K562 (cell line): ENCODE data around the gene RPL11. TPM values are rescaled to one million over a fixed set of nuclear protein-coding genes. Genes with fewer than 3 reads are reported as not detected.

Experiments
- ARHGAP35 ChIP-seq: fragments of 450-650 bp; IDR thresholded peaks from 2 replicates; pipeline ENCODE4 v1.6.1; 2018; ENCODE audit not compliant: partially characterized antibody
- BRCA1 ChIP-seq, 2 experiments: fragments of 450-650 bp in 1 of 2; sonication (generic) in 1 of 2; formaldehyde crosslinking in 1 of 2; IDR thresholded peaks; 2 replicates each; pipeline versions ENCODE4 v1.5.0 to v1.6.1; 2017 to 2020; ENCODE audit warnings: mild to moderate bottlenecking in 1 of 2, missing genetic modification reagents in 1 of 2
- CSDE1 ChIP-seq, 2 experiments: fragments of 450-650 bp; IDR thresholded peaks; 2 replicates each; pipeline ENCODE4 v1.6.1; 2016; ENCODE audit warnings: mild to moderate bottlenecking in 1 of 2
- ELF2 ChIP-seq: fragments of 250-450 bp; sonication (Bioruptor Pico); IDR thresholded peaks from 2 replicates; pipeline ENCODE4 v1.5.0; 2021; ENCODE audit warnings: mild to moderate bottlenecking
- FOXO4 ChIP-seq: fragments of 450-650 bp; formaldehyde crosslinking; IDR thresholded peaks from 2 replicates; pipeline ENCODE4 v1.4.0; 2020; ENCODE audit warnings: mild to moderate bottlenecking, moderate library complexity
- FOXP1 ChIP-seq: sonication (generic); formaldehyde crosslinking; IDR thresholded peaks from 2 replicates; pipeline ENCODE4 v1.8.0; 2022; ENCODE audit warnings: mild to moderate bottlenecking, missing genetic modification reagents
- GATAD2A ChIP-seq: fragments of 450-650 bp; IDR thresholded peaks from 2 replicates; pipeline ENCODE4 v1.6.1; 2017
- GTF2E2 ChIP-seq: fragments of 200-800 bp; sonication (Bioruptor generic); IDR thresholded peaks from 2 replicates; pipeline ENCODE4 v1.6.1; 2016; ENCODE audit warnings: missing genetic modification characterization, missing compliant biosample characterization
- HNRNPLL ChIP-seq: fragments of 200-400 bp; formaldehyde crosslinking; IDR thresholded peaks from 2 replicates; pipeline ENCODE4 v1.6.1; 2017; ENCODE audit warnings: low read length, low read depth, mild to moderate bottlenecking; ENCODE audit not compliant: poor library complexity, severe bottlenecking
- KDM2B ChIP-seq: fragments of 250-450 bp; sonication (Bioruptor Pico); IDR thresholded peaks from 2 replicates; pipeline ENCODE4 v1.8.0; 2021; ENCODE audit warnings: mild to moderate bottlenecking, moderate library complexity
- MAX ChIP-seq: sonication (generic); formaldehyde crosslinking; IDR thresholded peaks from 2 replicates; pipeline ENCODE4 v1.9.0; 2022; ENCODE audit warnings: mild to moderate bottlenecking, missing genetic modification reagents
- MXI1 ChIP-seq: IDR thresholded peaks from 2 replicates; pipeline ENCODE4 v1.6.1; 2011; ENCODE audit warnings: low read depth, mild to moderate bottlenecking, improper control_type of control experiment, low read length
- MYC ChIP-seq, 2 experiments: fragments of 250-450 bp in 1 of 2; sonication (Bioruptor Pico) in 1 of 2; IDR thresholded peaks; 2 replicates each; pipeline versions ENCODE4 v1.5.1 to v1.6.1; 2012 to 2021; ENCODE audit warnings: low read depth in 2 of 2, borderline replicate concordance in 1 of 2, improper control_type of control experiment in 1 of 2, low read length in 1 of 2, mild to moderate bottlenecking in 1 of 2, moderate library complexity in 1 of 2
- PHF8 ChIP-seq: fragments of 200-600 bp; sonication (generic); IDR thresholded peaks from 2 replicates; pipeline ENCODE4 v1.6.1; 2012; ENCODE audit warnings: mixed run types, mild to moderate bottlenecking, inconsistent platforms, low read length, moderate library complexity, borderline replicate concordance
- PML ChIP-seq: IDR thresholded peaks from 2 replicates; pipeline ENCODE4 v1.6.1; 2012; ENCODE audit warnings: low read length, inconsistent platforms
- POLR3A ChIP-seq: IDR thresholded peaks from 2 replicates; pipeline ENCODE4 v1.6.1; 2011; ENCODE audit warnings: borderline replicate concordance, mild to moderate bottlenecking, moderate library complexity; ENCODE audit not compliant: insufficient read length, insufficient read depth; ENCODE audit errors: extremely low read depth
- RBFOX2 ChIP-seq: fragments of 200-400 bp; formaldehyde crosslinking; IDR thresholded peaks from 2 replicates; pipeline ENCODE4 v1.6.1; 2017; ENCODE audit warnings: low read depth, mild to moderate bottlenecking, low read length, moderate library complexity
- SIN3A ChIP-seq, 2 experiments: fragments of 150-350 bp in 1 of 2; IDR thresholded peaks; 2 replicates each; pipeline ENCODE4 v1.6.1; 2011 to 2016; ENCODE audit warnings: borderline replicate concordance in 2 of 2, low read depth in 2 of 2, low read length in 2 of 2, mild to moderate bottlenecking in 2 of 2, moderate library complexity in 2 of 2; ENCODE audit not compliant: control insufficient read depth in 1 of 2
- TEAD4 ChIP-seq, 2 experiments: sonication (generic) in 1 of 2; formaldehyde crosslinking in 1 of 2; IDR thresholded peaks; 2 replicates each; pipeline versions ENCODE4 v1.6.1 to v1.8.0; 2012 to 2022; ENCODE audit warnings: borderline replicate concordance in 1 of 2, inconsistent platforms in 1 of 2, low read length in 1 of 2, mild to moderate bottlenecking in 1 of 2, missing genetic modification reagents in 1 of 2
- USF2 ChIP-seq: sonication (generic); formaldehyde crosslinking; IDR thresholded peaks from 2 replicates; pipeline ENCODE4 v1.5.0; 2020; ENCODE audit warnings: missing genetic modification reagents
- ZKSCAN3 ChIP-seq: fragments of 250-450 bp; sonication (Bioruptor Pico); IDR thresholded peaks from 2 replicates; pipeline ENCODE4 v1.4.0; 2020
- ZNF280B ChIP-seq: fragments of 250-450 bp; sonication (Bioruptor Pico); IDR thresholded peaks from 2 replicates; pipeline ENCODE4 v1.5.1; 2021; ENCODE audit warnings: mild to moderate bottlenecking
- polyA plus RNA-seq, 8 experiments: library from polyadenylated mRNA; depleted of rRNA in 4 of 8; stranded (reverse) in 5 of 8; unstranded in 3 of 8; fragments of >200 nt; fragmentation: Nextera tagmentation in 2 of 8; fragmentation: Illumina TruSeq in 1 of 8; extraction: Ambion mirVana in 2 of 8; extraction: Trizol in 1 of 8; gene quantifications; 2 replicates each; pipeline versions ENCODE4 v1.2.1 to v1.2.3, GENCODE V29; 2011 to 2014; ENCODE audit warnings: inconsistent platforms in 1 of 8, missing spikeins in 1 of 8
- total RNA-seq, 7 experiments: library from RNA; depleted of rRNA in 6 of 7; stranded (reverse); fragments of >200 nt in 6 of 7; fragmentation: Illumina TruSeq in 2 of 7; extraction: Trizol in 2 of 7; gene quantifications; 2 replicates each; pipeline versions ENCODE4 v1.2.1 to v1.2.3, GENCODE V29; 2011 to 2021; ENCODE audit warnings: low replicate concordance in 1 of 7

RPL11 gene
- total and polyA plus RNA-seq, 9 of the 15 experiments (the other 6 are each of a cell fraction or from before 2014, with no cell fraction given), result 1,781 to 4,526 (median 3,111) TPM

- TF ChIP-seq MYC (IDR thresholded peaks at IDR 0.05; ENCODE audit: low read depth, low read length) (peak; percentile 84), MYC (CRISPR knock-in tag; IDR thresholded peaks at IDR 0.05; ENCODE audit: borderline replicate concordance, low read depth) (no peak), ZKSCAN3 (CRISPR knock-in tag) (no peak), RBFOX2 (peak; percentile 98), PML (peak; percentile 29; the same call in 1 of the 2 replicates), PHF8 (peak; percentile 96), MXI1 (0 out of 2 replicates have a peak, but pooled peaks have one; percentile 75), SIN3A (IDR thresholded peaks at IDR 0.05; ENCODE audit: borderline replicate concordance in 2 of 2, control insufficient read depth in 1 of 2, low read depth in 2 of 2, low read length in 2 of 2) (peak in 1 of 2 experiments; percentile 98; a peak in 3 of 4 replicates), MAX (CRISPR knock-in tag) (peak; percentile 83), POLR3A (no peak), FOXO4 (no peak), GATAD2A (0 out of 2 replicates have a peak, but pooled peaks have one; percentile 32), GTF2E2 (tag) (no peak; the same call in 1 of the 2 replicates), BRCA1 (IDR thresholded peaks at IDR 0.05) (no peak), BRCA1 (CRISPR knock-in tag; IDR thresholded peaks at IDR 0.05) (peak; percentile 64; the same call in 1 of the 2 replicates), ARHGAP35 (no peak), USF2 (CRISPR knock-in tag) (no peak), FOXP1 (peak; percentile 73; the same call in 1 of the 2 replicates), TEAD4 (IDR thresholded peaks at IDR 0.05; ENCODE audit: low read length) (no peak), TEAD4 (CRISPR knock-in tag; IDR thresholded peaks at IDR 0.05; ENCODE audit: borderline replicate concordance) (peak; percentile 89), CSDE1 (IDR thresholded peaks at IDR 0.05) (peak in 1 of 2 experiments; percentile 53; a peak in 1 of 4 replicates), HNRNPLL (peak; percentile 30), ZNF280B (CRISPR knock-in tag) (no peak), ELF2 (CRISPR knock-in tag) (peak; percentile 84; the same call in 1 of the 2 replicates), KDM2B (0 out of 2 replicates have a peak, but pooled peaks have one; percentile 68)
Observed at GRCh38 chr1:23743287-23744152, 51.9 kb downstream of the RPL11 start, which contains the start of gene ELOA (continued).
